ENCODE data around the gene SLC16A11. TPM values are rescaled to one million over a fixed set of nuclear protein-coding genes. Genes with fewer than 3 reads are reported as not detected.

The SLC16A11 gene
- total and polyA plus RNA-seq, 9 of the 15 experiments (the other 6 are each of a cell fraction or from before 2014, with no cell fraction given) = not detected

DNA sequence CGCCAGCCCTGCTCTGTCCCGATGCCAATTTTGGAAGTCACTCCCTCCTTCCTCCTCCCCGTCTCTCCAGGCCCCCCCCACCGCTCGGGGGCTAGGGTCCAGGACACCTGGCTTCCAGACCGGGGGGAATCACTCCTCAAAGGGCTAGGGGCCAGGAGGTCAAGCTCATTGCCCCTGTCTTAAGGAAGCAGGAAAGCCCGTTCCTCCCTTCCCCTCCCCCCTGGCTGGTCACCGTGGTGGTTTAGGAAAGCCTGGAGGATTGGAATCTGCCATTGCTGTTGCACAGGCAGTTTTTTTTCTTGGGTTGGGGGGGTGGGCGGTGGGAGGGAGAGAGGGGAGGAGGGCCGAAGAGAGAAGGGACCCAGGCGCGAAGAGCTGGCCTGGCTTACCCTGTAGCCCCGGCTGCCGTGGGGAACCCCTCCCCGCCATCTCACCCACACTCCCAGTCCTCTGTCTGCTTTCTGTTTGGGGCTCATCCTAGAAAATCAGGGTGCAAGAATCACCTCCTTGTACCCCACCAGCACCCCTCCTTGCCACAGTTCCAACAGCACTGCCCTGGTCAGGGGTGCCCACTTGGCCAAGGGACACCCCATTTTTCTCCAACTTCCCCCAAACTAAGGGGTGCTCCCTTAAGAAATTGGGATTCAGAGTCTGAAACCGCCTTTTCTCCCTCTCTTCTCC lies 23.9 kb downstream of the SLC16A11 start (continued):
- TF ChIP-seq, protein P1, sequence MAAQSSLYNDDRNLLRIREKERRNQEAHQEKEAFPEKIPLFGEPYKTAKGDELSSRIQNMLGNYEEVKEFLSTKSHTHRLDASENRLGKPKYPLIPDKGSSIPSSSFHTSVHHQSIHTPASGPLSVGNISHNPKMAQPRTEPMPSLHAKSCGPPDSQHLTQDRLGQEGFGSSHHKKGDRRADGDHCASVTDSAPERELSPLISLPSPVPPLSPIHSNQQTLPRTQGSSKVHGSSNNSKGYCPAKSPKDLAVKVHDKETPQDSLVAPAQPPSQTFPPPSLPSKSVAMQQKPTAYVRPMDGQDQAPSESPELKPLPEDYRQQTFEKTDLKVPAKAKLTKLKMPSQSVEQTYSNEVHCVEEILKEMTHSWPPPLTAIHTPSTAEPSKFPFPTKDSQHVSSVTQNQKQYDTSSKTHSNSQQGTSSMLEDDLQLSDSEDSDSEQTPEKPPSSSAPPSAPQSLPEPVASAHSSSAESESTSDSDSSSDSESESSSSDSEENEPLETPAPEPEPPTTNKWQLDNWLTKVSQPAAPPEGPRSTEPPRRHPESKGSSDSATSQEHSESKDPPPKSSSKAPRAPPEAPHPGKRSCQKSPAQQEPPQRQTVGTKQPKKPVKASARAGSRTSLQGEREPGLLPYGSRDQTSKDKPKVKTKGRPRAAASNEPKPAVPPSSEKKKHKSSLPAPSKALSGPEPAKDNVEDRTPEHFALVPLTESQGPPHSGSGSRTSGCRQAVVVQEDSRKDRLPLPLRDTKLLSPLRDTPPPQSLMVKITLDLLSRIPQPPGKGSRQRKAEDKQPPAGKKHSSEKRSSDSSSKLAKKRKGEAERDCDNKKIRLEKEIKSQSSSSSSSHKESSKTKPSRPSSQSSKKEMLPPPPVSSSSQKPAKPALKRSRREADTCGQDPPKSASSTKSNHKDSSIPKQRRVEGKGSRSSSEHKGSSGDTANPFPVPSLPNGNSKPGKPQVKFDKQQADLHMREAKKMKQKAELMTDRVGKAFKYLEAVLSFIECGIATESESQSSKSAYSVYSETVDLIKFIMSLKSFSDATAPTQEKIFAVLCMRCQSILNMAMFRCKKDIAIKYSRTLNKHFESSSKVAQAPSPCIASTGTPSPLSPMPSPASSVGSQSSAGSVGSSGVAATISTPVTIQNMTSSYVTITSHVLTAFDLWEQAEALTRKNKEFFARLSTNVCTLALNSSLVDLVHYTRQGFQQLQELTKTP (IDR thresholded peaks at IDR 0.05; ENCODE audit: low read depth in 1 of 2, partially characterized antibody in 2 of 2) = no peak
- peak; percentile 57; the same call in 1 of the 2 replicates for TF ChIP-seq BRD4 (IDR thresholded peaks at IDR 0.05)
- peak; percentile 36; the same call in 1 of the 2 replicates for TF ChIP-seq ZNF384 (IDR thresholded peaks at IDR 0.05; ENCODE audit: low read depth, low read length)

DNA sequence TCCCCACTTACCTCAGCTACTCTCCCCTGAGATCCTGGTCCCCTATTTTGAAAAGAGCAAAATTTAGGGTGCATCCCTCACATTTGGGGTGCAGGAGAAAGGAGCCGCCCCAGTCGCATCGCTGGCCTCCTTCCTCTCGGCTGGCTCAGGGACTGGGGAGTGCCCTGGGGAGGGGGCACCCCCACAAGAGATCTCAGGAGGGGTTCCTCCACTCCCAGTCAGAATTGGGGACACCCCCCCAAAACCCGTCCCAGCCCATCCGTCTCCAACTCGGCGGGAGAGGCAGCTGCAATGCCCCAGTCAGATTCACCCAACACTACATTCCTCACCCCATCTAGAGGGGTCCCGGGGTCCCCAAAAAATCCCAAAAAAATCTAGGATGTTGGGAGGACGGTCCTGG lies 24.5 kb downstream of the SLC16A11 start:
- Histone ChIP-seq H4K20me1 (replicated peaks; ENCODE audit: control insufficient read depth, insufficient read depth, low read length) (no peaks in the 10 kb centered on the region), H3K4me1 (replicated peaks in 1 of 2; ENCODE audit: control insufficient read depth in 2 of 2, insufficient read depth in 2 of 2, low read length in 2 of 2) (peaks cover 46 to 80% of the 10 kb centered on the region in 2 experiments), H3K9me1 (ENCODE audit: control insufficient read depth, insufficient read depth, low read length) (no peaks in the 10 kb centered on the region), H2AFZ (ENCODE audit: low read depth, low read length) (peak overlapping the region; percentile 97), H3K4me3 (peak overlapping the region; percentile 17; the same call in 1 of the 2 replicates), H3K36me3 (ENCODE audit: control insufficient read depth, insufficient read depth, low read length) (no peaks in the 10 kb centered on the region), H3K27me3 (ENCODE audit: control insufficient read depth in 2 of 2, insufficient read depth in 2 of 2, low read length in 2 of 2) (no peaks in the 10 kb centered on the region), H3K79me2 (ENCODE audit: control insufficient read depth, insufficient read depth, low read length) (peaks cover 9% of the 10 kb centered on the region), H3K9ac (ENCODE audit: insufficient read depth in 1 of 2, low read depth in 2 of 2, low read length in 2 of 2) (peak overlapping the region; percentile 53 to 87; a peak in 2 of 4 replicates), H3K27ac (ENCODE audit: extremely low read depth, low read depth, low read length) (peak overlapping the region; percentile 78; the same call in 2 of the 3 replicates), H3K9me3 (replicated peaks; ENCODE audit: control insufficient read depth, insufficient read depth, low read depth, low read length) (no peaks in the 10 kb centered on the region), H3K4me2 (ENCODE audit: insufficient read depth, low read length) (peak overlapping the region; percentile 58; the same call in 1 of the 2 replicates)
- FAIRE-seq (no peak), DNase-seq (ENCODE audit: extremely low read depth in 1 of 4, low spot score in 3 of 4) (no peak), ATAC-seq (no peak)
- 30% methylated on average over 2 of the region's 10 CpGs for WGBS (ENCODE audit: insufficient coverage, low coverage, missing lambda C conversion rate)
- intact Hi-C loops (cut with micrococcal nuclease) = no loop called here
- BruUV-seq (replicated peaks) = no TSS peak
- ChIA-PET POLR2A (no interaction called here), CTCF (ENCODE audit: low intra/inter-chr PET ratio) (no interaction called here)
- in situ Hi-C loops (cut with MboI) = no loop called here
- TF ChIP-seq, protein P2, sequence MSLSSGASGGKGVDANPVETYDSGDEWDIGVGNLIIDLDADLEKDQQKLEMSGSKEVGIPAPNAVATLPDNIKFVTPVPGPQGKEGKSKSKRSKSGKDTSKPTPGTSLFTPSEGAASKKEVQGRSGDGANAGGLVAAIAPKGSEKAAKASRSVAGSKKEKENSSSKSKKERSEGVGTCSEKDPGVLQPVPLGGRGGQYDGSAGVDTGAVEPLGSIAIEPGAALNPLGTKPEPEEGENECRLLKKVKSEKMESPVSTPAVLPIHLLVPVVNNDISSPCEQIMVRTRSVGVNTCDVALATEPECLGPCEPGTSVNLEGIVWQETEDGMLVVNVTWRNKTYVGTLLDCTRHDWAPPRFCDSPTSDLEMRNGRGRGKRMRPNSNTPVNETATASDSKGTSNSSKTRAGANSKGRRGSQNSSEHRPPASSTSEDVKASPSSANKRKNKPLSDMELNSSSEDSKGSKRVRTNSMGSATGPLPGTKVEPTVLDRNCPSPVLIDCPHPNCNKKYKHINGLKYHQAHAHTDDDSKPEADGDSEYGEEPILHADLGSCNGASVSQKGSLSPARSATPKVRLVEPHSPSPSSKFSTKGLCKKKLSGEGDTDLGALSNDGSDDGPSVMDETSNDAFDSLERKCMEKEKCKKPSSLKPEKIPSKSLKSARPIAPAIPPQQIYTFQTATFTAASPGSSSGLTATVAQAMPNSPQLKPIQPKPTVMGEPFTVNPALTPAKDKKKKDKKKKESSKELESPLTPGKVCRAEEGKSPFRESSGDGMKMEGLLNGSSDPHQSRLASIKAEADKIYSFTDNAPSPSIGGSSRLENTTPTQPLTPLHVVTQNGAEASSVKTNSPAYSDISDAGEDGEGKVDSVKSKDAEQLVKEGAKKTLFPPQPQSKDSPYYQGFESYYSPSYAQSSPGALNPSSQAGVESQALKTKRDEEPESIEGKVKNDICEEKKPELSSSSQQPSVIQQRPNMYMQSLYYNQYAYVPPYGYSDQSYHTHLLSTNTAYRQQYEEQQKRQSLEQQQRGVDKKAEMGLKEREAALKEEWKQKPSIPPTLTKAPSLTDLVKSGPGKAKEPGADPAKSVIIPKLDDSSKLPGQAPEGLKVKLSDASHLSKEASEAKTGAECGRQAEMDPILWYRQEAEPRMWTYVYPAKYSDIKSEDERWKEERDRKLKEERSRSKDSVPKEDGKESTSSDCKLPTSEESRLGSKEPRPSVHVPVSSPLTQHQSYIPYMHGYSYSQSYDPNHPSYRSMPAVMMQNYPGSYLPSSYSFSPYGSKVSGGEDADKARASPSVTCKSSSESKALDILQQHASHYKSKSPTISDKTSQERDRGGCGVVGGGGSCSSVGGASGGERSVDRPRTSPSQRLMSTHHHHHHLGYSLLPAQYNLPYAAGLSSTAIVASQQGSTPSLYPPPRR (CRISPR knock-in tag; IDR thresholded peaks at IDR 0.05; ENCODE audit: borderline replicate concordance) = no peak
- TF ChIP-seq FIP1L1 (IDR thresholded peaks at IDR 0.05; ENCODE audit: low read depth, low read length, poor library complexity, severe bottlenecking) = no peak
- TF ChIP-seq, protein P3, sequence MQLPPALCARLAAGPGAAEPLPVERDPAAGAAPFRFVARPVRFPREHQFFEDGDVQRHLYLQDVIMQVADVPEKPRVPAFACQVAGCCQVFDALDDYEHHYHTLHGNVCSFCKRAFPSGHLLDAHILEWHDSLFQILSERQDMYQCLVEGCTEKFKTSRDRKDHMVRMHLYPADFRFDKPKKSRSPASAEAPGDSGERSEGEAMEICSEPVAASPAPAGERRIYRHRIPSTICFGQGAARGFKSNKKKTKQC (CRISPR knock-in tag; IDR thresholded peaks at IDR 0.05) = no peak
- no peak for TF ChIP-seq ZNF699 (CRISPR knock-in tag; IDR thresholded peaks at IDR 0.05; ENCODE audit: insufficient replicate concordance)
- TF ChIP-seq ZSCAN32 (CRISPR knock-in tag; IDR thresholded peaks at IDR 0.05) = no peak
